ENCODE measurements around the gene NTS.

The NTS gene

DNA sequence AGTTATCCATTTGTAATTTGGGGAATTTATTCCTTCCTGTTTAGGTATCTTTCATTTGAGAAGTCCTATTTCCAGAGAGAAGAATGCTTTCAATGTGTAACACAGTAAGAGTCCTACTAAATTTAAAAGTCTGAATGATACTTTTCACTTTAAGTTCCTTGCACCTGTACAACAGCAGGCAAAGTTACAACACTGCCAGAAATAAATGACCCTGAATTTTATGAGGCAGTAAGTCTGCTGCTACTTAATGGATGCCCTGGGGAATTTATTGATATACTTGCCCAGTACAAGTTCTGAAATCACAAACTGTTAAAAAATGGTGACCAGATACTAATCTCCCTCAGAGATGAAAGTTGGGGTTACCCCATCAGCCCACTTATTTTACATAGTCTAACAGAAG, 53.1 kb downstream of the NTS start:
- no peak for DNase-seq

Measured in inflammatory macrophage treated with lipopolysaccharide for 4 hours (primary cell).